Nephron progenitor cell (in vitro differentiated cells): Measurements from ENCODE around the gene UBE2Q1.

Experiments
- DNase-seq: peaks from one replicate; pipeline ENCODE4 v3.0.0; 2021
- H3K27ac Mint-ChIP-seq: 2 replicates; pipeline ENCODE4 v1.8.0; 2021; ENCODE audit warnings: mild to moderate bottlenecking, moderate library complexity, mixed read lengths
- H3K27me3 Mint-ChIP-seq: 2 replicates; pipeline ENCODE4 v1.8.0; 2021; ENCODE audit warnings: mild to moderate bottlenecking, low read depth, mixed read lengths; ENCODE audit not compliant: poor library complexity
- H3K36me3 Mint-ChIP-seq: 2 replicates; pipeline ENCODE4 v1.8.0; 2021; ENCODE audit warnings: low read depth, mixed read lengths
- H3K4me1 Mint-ChIP-seq: 2 replicates; pipeline ENCODE4 v1.8.0; 2021; ENCODE audit warnings: mixed read lengths
- H3K4me3 Mint-ChIP-seq: 2 replicates; pipeline ENCODE4 v1.8.0; 2021; ENCODE audit warnings: mild to moderate bottlenecking, moderate library complexity, mixed read lengths
- H3K9me3 Mint-ChIP-seq: 2 replicates; pipeline ENCODE4 v1.8.0; 2021; ENCODE audit warnings: mild to moderate bottlenecking, moderate library complexity, mixed read lengths
- CTCF ChIP-seq: fragments of 200-600 bp; sonication (generic); IDR thresholded peaks from 2 replicates; pipeline ENCODE4 v1.5.0; 2021; ENCODE audit warnings: antibody characterized with exemption

The UBE2Q1 gene

GRCh38 chr1:154520333-154520732 is 38.1 kb downstream of the UBE2Q1 start:
- peaks cover 22% of the 10 kb centered on the region for H3K27me3 Mint-ChIP-seq
- H3K36me3 Mint-ChIP-seq = no peaks in the 10 kb centered on the region
- no peak for TF ChIP-seq CTCF
- H3K27ac Mint-ChIP-seq = no peak overlapping the region
- peaks cover 14% of the 10 kb centered on the region for H3K4me1 Mint-ChIP-seq
- no peak for DNase-seq
- no peak overlapping the region for H3K4me3 Mint-ChIP-seq
- H3K9me3 Mint-ChIP-seq = no peaks in the 10 kb centered on the region

- peaks cover 22% of the 10 kb centered on the region for H3K27me3 Mint-ChIP-seq
- no peak for TF ChIP-seq CTCF
- H3K4me1 Mint-ChIP-seq = peaks cover 14% of the 10 kb centered on the region
- no peak for DNase-seq
- no peaks in the 10 kb centered on the region for H3K36me3 Mint-ChIP-seq
- no peak overlapping the region for H3K27ac Mint-ChIP-seq
- no peaks in the 10 kb centered on the region for H3K9me3 Mint-ChIP-seq
- no peak overlapping the region for H3K4me3 Mint-ChIP-seq
Observed at GRCh38 chr1:154519591-154519991, 38.9 kb downstream of the UBE2Q1 start.

GRCh38 chr1:154517661-154518060 is 40.8 kb downstream of the UBE2Q1 start:
- no peak for TF ChIP-seq CTCF
- no peak overlapping the region for H3K27ac Mint-ChIP-seq
- no peaks in the 10 kb centered on the region for H3K36me3 Mint-ChIP-seq
- H3K9me3 Mint-ChIP-seq = no peaks in the 10 kb centered on the region
- H3K4me3 Mint-ChIP-seq = no peak overlapping the region
- no peak for DNase-seq
- H3K27me3 Mint-ChIP-seq = peaks cover 30% of the 10 kb centered on the region
- peaks cover 14% of the 10 kb centered on the region for H3K4me1 Mint-ChIP-seq

- Mint-ChIP-seq H3K27me3 (peaks cover 33% of the 10 kb centered on the region), H3K27ac (no peak overlapping the region), H3K36me3 (no peaks in the 10 kb centered on the region)
Observed at GRCh38 chr1:154514066-154514553, 44.4 kb downstream of the UBE2Q1 start.

GRCh38 chr1:154512760-154513159 is 45.7 kb downstream of the UBE2Q1 start:
- no peaks in the 10 kb centered on the region for H3K4me1 Mint-ChIP-seq
- peaks cover 46% of the 10 kb centered on the region for H3K27me3 Mint-ChIP-seq
- H3K4me3 Mint-ChIP-seq = no peak overlapping the region
- no peaks in the 10 kb centered on the region for H3K36me3 Mint-ChIP-seq
- H3K9me3 Mint-ChIP-seq = peaks cover 1% of the 10 kb centered on the region
- no peak for DNase-seq
- no peak overlapping the region for H3K27ac Mint-ChIP-seq
- no peak for TF ChIP-seq CTCF

More at GRCh38 chr1:154514066-154514553, 44.4 kb downstream of the UBE2Q1 start:
- H3K9me3 Mint-ChIP-seq = no peaks in the 10 kb centered on the region
- no peak overlapping the region for H3K4me3 Mint-ChIP-seq
- no peak for TF ChIP-seq CTCF
- H3K4me1 Mint-ChIP-seq = no peaks in the 10 kb centered on the region
- DNase-seq = no peak

- Mint-ChIP-seq H3K27ac (no peak overlapping the region), H3K9me3 (peaks cover 45% of the 10 kb centered on the region), H3K4me3 (peak overlapping the region; percentile 18), H3K36me3 (no peaks in the 10 kb centered on the region), H3K27me3 (peaks cover 95% of the 10 kb centered on the region), H3K4me1 (peaks cover 5% of the 10 kb centered on the region)
- no peak for TF ChIP-seq CTCF
- no peak for DNase-seq
Observed at GRCh38 chr1:154503898-154504297, 54.6 kb downstream of the UBE2Q1 start.
